ENCODE measurements around the gene SESTD1.

GRCh38 chr2:179195141-179195540 is 69.5 kb downstream of the SESTD1 start:
- TF ChIP-seq GATA2 (IDR thresholded peaks at IDR 0.05; ENCODE audit: low read depth, low read length) = no peak
- TF ChIP-seq GATA3 (IDR thresholded peaks at IDR 0.05; ENCODE audit: low read depth, low read length) = no peak
